Airway epithelial cell (primary cell): Measurements from ENCODE around the gene SOST. TPM values are rescaled to one million over a fixed set of nuclear protein-coding genes. Genes with fewer than 3 reads are reported as not detected.

ENCODE experiments used
- total RNA-seq: library from RNA; depleted of rRNA; stranded (reverse); fragments of >200 nt; gene quantifications from 2 replicates; pipeline ENCODE4 v1.2.3, GENCODE V29; 2015

Gene SOST
- not detected in 2 replicates for total RNA-seq

DNA sequence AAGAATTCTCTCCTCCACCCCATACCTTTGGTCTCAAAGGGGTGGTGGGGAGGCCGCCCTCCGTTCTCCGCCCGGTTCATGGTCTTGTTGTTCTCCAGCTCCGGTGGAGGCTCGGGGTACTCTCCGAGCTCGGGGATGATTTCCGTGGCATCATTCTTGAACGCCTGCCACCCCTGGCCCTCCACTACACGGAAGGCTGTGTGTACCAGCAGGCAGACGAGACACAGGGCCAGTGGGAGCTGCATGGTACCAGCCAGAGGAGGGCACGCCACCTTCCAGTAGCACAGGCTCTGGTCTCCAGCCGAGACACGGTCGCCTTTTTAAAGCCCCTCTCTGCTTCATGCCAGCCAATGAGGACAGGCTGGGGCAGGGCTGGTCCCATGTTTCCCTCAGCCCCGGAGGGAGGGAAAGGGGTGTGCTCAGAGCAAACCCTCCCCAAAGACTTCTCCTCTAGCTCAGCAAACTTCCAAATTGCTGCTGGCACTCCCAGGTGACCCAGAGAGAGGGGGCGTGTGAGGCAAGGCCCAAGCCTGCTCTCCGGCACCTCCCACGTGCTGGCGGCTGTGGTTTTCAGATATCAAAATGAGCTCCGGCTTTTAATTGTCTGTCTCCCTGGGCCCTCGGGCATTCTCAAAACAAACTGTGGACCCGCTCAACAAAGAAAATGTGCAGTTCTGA is at the start of gene SOST:
Gene SOST, minus strand, starts transcription at position 295 of the 678 bp plus-strand sequence. Its CDS starts 50 bp downstream, at position 245.

DNA sequence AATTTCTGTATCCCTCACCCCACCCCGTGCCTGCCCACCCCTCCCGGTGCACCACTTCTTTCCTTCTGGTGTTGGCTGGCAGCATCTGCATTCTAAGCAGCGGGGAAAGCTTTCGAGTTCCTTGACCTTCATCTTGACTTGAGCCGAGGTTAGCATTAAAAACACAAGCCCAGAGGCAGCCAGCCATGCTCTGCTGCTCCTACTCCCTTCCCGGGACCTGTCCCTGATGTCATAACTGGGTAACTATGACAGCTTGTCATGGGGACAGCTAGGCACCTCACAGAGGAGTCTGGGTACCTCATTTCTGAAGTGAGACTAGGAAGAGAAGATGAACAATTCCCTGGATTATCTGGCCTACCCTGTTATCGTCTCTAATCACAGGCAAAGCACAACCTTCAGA is 21.5 kb upstream of the SOST start, which contains the start of gene CFAP97D1:
Gene CFAP97D1, plus strand, starts transcription at position 301 of the 400 bp plus-strand sequence. Its CDS starts 28 bp downstream, at position 329.

DNA sequence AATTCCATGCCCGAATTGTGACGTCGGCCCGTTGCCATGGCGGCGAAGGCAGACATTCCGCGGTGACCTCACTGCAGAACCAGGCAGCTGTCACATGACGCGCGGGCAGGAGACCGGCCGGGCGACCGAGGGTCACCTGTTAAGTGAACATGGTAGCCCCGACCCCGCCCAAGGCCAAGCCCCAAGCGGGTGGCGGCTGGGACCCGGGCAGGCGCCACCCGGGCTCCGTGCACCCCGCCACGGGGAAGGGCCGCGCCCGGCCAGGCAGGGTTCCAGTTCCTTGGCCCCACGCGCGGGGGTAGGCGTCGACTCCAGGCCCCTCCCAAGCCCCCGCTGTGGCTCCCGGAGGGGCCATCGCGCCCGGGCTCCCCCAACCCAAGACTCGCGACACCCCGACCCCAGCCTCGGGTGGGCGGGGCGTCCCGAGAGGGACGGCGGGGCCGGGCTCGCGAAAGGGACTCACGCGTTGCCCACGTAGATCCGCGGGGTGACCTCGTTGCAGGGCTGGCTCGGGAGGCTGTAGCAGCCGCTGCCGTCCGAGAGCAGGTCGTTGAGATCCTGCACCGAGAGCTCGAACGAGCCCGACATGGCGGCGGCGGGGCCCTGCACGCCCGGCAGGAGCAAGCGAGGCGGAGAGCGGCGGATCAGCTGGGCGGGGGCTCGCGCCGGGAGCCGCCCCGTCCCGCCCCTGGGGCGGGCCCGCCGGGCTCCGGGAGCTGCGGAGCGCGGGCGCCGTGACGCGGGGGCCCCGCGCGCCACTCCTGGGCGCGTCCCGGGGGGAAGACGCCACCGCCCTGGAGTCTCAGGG is 19.9 kb upstream of the SOST start, which contains the start of gene DUSP3:
Gene DUSP3, minus strand, starts transcription at position 641 of the 808 bp plus-strand sequence. Its CDS starts 53 bp downstream, at position 588.

Other genes with a start within 250 kb of the SOST start
- gene ETV4, start 212.5 kb downstream of the SOST start, total RNA-seq, result 15.0 and 23.2 TPM in 2 replicates
- 0.28 TPM in 1 of 2 replicates, not detected in the other for gene MEOX1, start 96.9 kb downstream of the SOST start, total RNA-seq
- gene DUSP3, start 20.2 kb upstream of the SOST start, total RNA-seq, result 15.0 and 20.6 TPM in 2 replicates
- not detected in 2 replicates for gene CFAP97D1, start 21.6 kb upstream of the SOST start, total RNA-seq
- 4.6 and 4.9 TPM in 2 replicates for gene MPP3, start 74.4 kb upstream of the SOST start, total RNA-seq
- gene CD300LG, start 88.4 kb upstream of the SOST start, total RNA-seq, result not detected in 2 replicates
- gene MPP2, start 148.7 kb upstream of the SOST start, total RNA-seq, result 1.3 and 1.8 TPM in 2 replicates
- gene PPY, start 183.7 kb upstream of the SOST start, total RNA-seq, result not detected in 2 replicates
- gene PYY, start 195.1 kb upstream of the SOST start, total RNA-seq, result not detected in 2 replicates
- gene NAGS, start 245.8 kb upstream of the SOST start, total RNA-seq, result 6.2 and 10.6 TPM in 2 replicates